Kidney (tissue), 14 donors: ENCODE data around the gene ADAMTSL2. TPM values are rescaled to one million over a fixed set of nuclear protein-coding genes. Genes with fewer than 3 reads are reported as not detected.

Source experiments
- DNase-seq, 5 donors: peaks; one replicate each; pipeline ENCODE4 v3.0.0-alpha.2; 2013 to 2020
- FAIRE-seq: peaks from 2 replicates; lab custom pipeline; 2012; peaks lifted over from hg19 to GRCh38; lab: Jason Lieb, UNC
- H3K27ac ChIP-seq, 2 donors: one replicate each; pipeline ENCODE4 v1.7.0; 2013; ENCODE audit warnings: low read depth in 2 of 2, low read length in 2 of 2, inconsistent platforms in 1 of 2
- H3K27me3 ChIP-seq: one replicate; pipeline ENCODE4 v1.7.1; 2013; ENCODE audit warnings: low read length, inconsistent platforms; ENCODE audit not compliant: control insufficient read depth, insufficient read depth
- H3K36me3 ChIP-seq, 3 donors: one replicate each; pipeline versions ENCODE4 v1.7.0 to v1.7.1; 2013; ENCODE audit warnings: low read length in 3 of 3, control low read depth in 1 of 3, inconsistent platforms in 1 of 3; ENCODE audit not compliant: insufficient read depth in 3 of 3, control insufficient read depth in 2 of 3
- H3K4me1 ChIP-seq, 3 donors: one replicate each; pipeline versions ENCODE4 v1.7.0 to v1.7.1; 2013; ENCODE audit warnings: low read length in 3 of 3, inconsistent platforms in 1 of 3, low read depth in 1 of 3; ENCODE audit not compliant: control insufficient read depth in 2 of 3, insufficient read depth in 2 of 3
- H3K4me3 ChIP-seq, 3 donors: one replicate each; pipeline versions ENCODE4 v1.7.0 to v1.8.1; 2013; ENCODE audit warnings: low read length in 3 of 3, control low read depth in 1 of 3, inconsistent platforms in 1 of 3
- H3K9ac ChIP-seq, 3 donors: one replicate each; pipeline versions ENCODE4 v1.7.0 to v1.7.1; 2013; ENCODE audit warnings: low read length in 3 of 3, control low read depth in 1 of 3, inconsistent platforms in 1 of 3
- H3K9me3 ChIP-seq, 3 donors: one replicate each; pipeline versions ENCODE4 v1.7.0 to v1.7.1; 2013; ENCODE audit warnings: low read length in 3 of 3, control low read depth in 1 of 3, inconsistent platforms in 1 of 3; ENCODE audit not compliant: control insufficient read depth in 2 of 3, insufficient read depth in 1 of 3
- intact Hi-C: fragments of 100-400 bp; cut with DNase I; formaldehyde crosslinking; loops from one replicate; pipeline ENCODE4 v1.11.1; 2022
- polyA plus RNA-seq: library from polyadenylated mRNA; stranded (reverse); fragments of 350-450 nt; fragmentation: Illumina TruSeq; extraction: RNeasy Lipid Tissue Mini Kit (QIAGEN cat#74804); gene quantifications from one replicate; pipeline ENCODE4 v1.2.3, GENCODE V29; 2014; ENCODE audit warnings: low read depth, low replicate concordance; ENCODE audit not compliant: insufficient read depth
- total RNA-seq: library from RNA; stranded (reverse); fragmentation: NEBNext Ultra II Directional; extraction: Animal tissue kit (Norgen Biotek cat#: 25700); gene quantifications from one replicate; pipeline ENCODE4 v1.2.1, GENCODE V29; 2021
- TF ChIP-seq, protein P1 (sequence below): IDR thresholded peaks from 3 replicates; pipeline ENCODE4 v1.5.1; 2012; ENCODE audit warnings: mild to moderate bottlenecking, moderate library complexity, borderline replicate concordance; ENCODE audit not compliant: insufficient read depth; ENCODE audit errors: extremely low read depth
- donor health status: control.
- donor health status: control.
- donor health status: control.
- donor health status: control.
- donor health status: control.
- donor health status: DM: yes; HTN: yes; CAD: no.
- donor health status: Normal renal cell carcinoma (clear cell type).

Gene ADAMTSL2
- total and polyA plus RNA-seq, 2 donors from 2014 or later = 20.0 to 32.1 TPM

DNA sequence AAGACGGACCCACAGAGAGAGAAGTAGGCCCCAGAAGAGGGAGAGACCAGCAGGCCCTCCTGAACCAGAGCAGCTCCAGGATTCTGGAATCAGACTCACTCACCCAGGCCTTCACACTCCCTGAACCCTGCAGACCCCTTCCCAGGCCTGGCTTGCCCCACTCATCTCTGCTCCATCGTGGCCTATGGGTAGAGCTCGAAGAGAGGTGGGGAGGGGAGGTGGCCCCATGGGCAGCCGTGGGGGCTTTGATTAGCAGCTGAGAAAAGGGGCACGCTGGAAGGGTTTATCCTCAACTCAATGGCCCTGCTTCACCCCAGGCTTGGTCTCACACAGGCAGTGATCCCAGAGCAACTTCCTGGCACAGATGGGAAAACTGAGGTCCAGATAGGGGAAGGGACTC lies 10.4 kb upstream of the ADAMTSL2 start:
- no peak for FAIRE-seq
- TF ChIP-seq, protein P1, sequence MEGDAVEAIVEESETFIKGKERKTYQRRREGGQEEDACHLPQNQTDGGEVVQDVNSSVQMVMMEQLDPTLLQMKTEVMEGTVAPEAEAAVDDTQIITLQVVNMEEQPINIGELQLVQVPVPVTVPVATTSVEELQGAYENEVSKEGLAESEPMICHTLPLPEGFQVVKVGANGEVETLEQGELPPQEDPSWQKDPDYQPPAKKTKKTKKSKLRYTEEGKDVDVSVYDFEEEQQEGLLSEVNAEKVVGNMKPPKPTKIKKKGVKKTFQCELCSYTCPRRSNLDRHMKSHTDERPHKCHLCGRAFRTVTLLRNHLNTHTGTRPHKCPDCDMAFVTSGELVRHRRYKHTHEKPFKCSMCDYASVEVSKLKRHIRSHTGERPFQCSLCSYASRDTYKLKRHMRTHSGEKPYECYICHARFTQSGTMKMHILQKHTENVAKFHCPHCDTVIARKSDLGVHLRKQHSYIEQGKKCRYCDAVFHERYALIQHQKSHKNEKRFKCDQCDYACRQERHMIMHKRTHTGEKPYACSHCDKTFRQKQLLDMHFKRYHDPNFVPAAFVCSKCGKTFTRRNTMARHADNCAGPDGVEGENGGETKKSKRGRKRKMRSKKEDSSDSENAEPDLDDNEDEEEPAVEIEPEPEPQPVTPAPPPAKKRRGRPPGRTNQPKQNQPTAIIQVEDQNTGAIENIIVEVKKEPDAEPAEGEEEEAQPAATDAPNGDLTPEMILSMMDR = no peak
- H3K9ac ChIP-seq = no peak overlapping the region

GRCh38 chr9:133524679-133525228 lies 9.8 kb upstream of the ADAMTSL2 start, which contains the start of gene MYMK:
Gene MYMK, minus strand, starts transcription at chr9:133524959. Its CDS starts 115 bp downstream, at chr9:133524844.
- Histone ChIP-seq H3K9me3 (no peaks in the 10 kb centered on the region), H3K27me3 (no peaks in the 10 kb centered on the region), H3K4me3 (no peak within 1 kb of the TSS), H3K4me1 (peaks cover 5 to 44% (median 22%) of the 10 kb centered on the region in 3 donors), H3K9ac (no peak within 1 kb of the TSS), H3K36me3 (no peaks in the 10 kb centered on the region), H3K27ac (no peak within 1 kb of the TSS)
- TF ChIP-seq, protein P1 = no peak
- intact Hi-C loops = no loop called here
- FAIRE-seq (no peak), DNase-seq (peak in 1 of 5 donors; percentile 43)

More for the DNA sequence above, 10.4 kb upstream of the ADAMTSL2 start:
- intact Hi-C loops = no loop called here
- H3K4me3 ChIP-seq = no peak overlapping the region
- H3K9me3 ChIP-seq = no peaks in the 10 kb centered on the region
- no peaks in the 10 kb centered on the region for H3K36me3 ChIP-seq
- no peaks in the 10 kb centered on the region for H3K27me3 ChIP-seq
- peak in 1 of 5 donors; percentile 51 for DNase-seq
- H3K4me1 ChIP-seq = peaks cover 5 to 41% (median 21%) of the 10 kb centered on the region in 3 donors
- no peak overlapping the region for H3K27ac ChIP-seq

DNA sequence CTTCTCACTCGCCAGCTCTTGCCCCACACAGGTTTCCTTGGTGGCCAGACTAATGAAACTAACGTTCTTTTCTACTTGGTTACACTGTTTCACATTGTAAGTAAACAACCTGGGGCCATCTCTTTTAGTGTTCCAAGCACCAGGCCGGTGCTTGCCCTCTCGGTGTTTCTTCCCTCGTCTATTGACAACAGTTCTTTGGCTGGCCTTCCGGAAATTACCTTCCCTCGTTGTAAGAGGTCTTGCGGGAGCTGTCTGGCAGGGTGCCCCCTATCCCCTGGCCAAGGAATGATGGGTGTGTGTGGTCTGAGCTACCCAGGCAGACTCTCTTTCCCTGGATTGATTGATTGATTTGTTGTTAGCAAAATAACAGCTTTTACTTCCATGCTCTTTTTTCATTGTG lies 8.8 kb upstream of the ADAMTSL2 start:
- FAIRE-seq (no peak), DNase-seq (peak in 1 of 5 donors; percentile 15)
- Histone ChIP-seq H3K27me3 (no peaks in the 10 kb centered on the region), H3K36me3 (no peaks in the 10 kb centered on the region), H3K9me3 (no peaks in the 10 kb centered on the region), H3K27ac (no peak overlapping the region), H3K4me1 (peaks cover 5 to 42% (median 21%) of the 10 kb centered on the region in 3 donors), H3K4me3 (no peak overlapping the region), H3K9ac (no peak overlapping the region)
- intact Hi-C loops = no loop called here
- TF ChIP-seq, protein P1 = no peak
